Neural cell (in vitro differentiated cells): ENCODE measurements around the gene FAM174C. TPM values are rescaled to one million over a fixed set of nuclear protein-coding genes. Genes with fewer than 3 reads are reported as not detected.

Source experiments
- H2AFZ ChIP-seq: fragments of 200-600, 300-800 bp; sonication (generic), shearing (Covaris generic); 2 replicates; pipeline ENCODE4 v1.6.0; 2014; ENCODE audit warnings: low read depth, mild to moderate bottlenecking, antibody characterized with exemption, low read length, moderate library complexity
- H3F3A ChIP-seq: fragments of 200-600 bp; shearing (Covaris generic); 2 replicates; pipeline ENCODE4 v1.6.1; 2016; ENCODE audit warnings: mild to moderate bottlenecking, moderate library complexity, mixed read lengths, antibody characterized with exemption, low read length; ENCODE audit not compliant: insufficient read depth, poor library complexity, severe bottlenecking
- H3K27ac ChIP-seq: fragments of 200-600, 300-800 bp; sonication (generic), shearing (Covaris generic); 2 replicates; pipeline ENCODE4 v1.5.1; 2014; ENCODE audit warnings: mild to moderate bottlenecking, low read length, moderate library complexity
- H3K27me3 ChIP-seq: fragments of 300-800, 200-600 bp; sonication (generic), shearing (Covaris generic); 2 replicates; pipeline ENCODE4 v1.6.0; 2014; ENCODE audit warnings: mild to moderate bottlenecking, low read depth, low read length, moderate library complexity; ENCODE audit not compliant: insufficient read depth
- H3K36me3 ChIP-seq: fragments of 300-800, 200-600 bp; sonication (generic), shearing (Covaris generic); 2 replicates; pipeline ENCODE4 v1.5.1; 2014; ENCODE audit warnings: mild to moderate bottlenecking, antibody characterized with exemption, low read length, moderate library complexity; ENCODE audit not compliant: insufficient read depth
- H3K4me2 ChIP-seq: fragments of 300-800, 200-600 bp; sonication (generic), shearing (Covaris generic); 2 replicates; pipeline ENCODE4 v1.6.0; 2014; ENCODE audit warnings: mild to moderate bottlenecking, low read length
- H3K4me3 ChIP-seq: fragments of 300-800, 200-600 bp; sonication (generic), shearing (Covaris generic); 2 replicates; pipeline ENCODE4 v1.5.1; 2014; ENCODE audit warnings: mild to moderate bottlenecking, low read length, moderate library complexity
- H3K79me2 ChIP-seq: fragments of 200-600 bp; shearing (Covaris generic); replicated peaks from 2 replicates; pipeline ENCODE4 v1.6.0; 2014; ENCODE audit warnings: mild to moderate bottlenecking, low read length, moderate library complexity; ENCODE audit not compliant: insufficient read depth
- H3K9ac ChIP-seq: fragments of 300-800, 200-600 bp; sonication (generic), shearing (Covaris generic); 2 replicates; pipeline ENCODE4 v1.6.1; 2016; ENCODE audit warnings: mild to moderate bottlenecking, low read length, mixed read lengths
- H3K9me2 ChIP-seq: fragments of 200-600 bp; shearing (Covaris generic); 2 replicates; pipeline ENCODE4 v1.6.1; 2016; ENCODE audit warnings: mild to moderate bottlenecking, low read length, mixed read lengths; ENCODE audit not compliant: insufficient read depth
- H3K9me3 ChIP-seq: fragments of 200-600, 300-800 bp; sonication (generic), shearing (Covaris generic); 2 replicates; pipeline ENCODE4 v1.6.1; 2016; ENCODE audit warnings: mild to moderate bottlenecking, mixed run types, low read length, moderate library complexity, mixed read lengths
- H4K20me1 ChIP-seq: fragments of 200-600 bp; shearing (Covaris generic); 2 replicates; pipeline ENCODE4 v1.6.1; 2016; ENCODE audit warnings: mild to moderate bottlenecking, mixed run types; ENCODE audit not compliant: insufficient read depth
- CTCF ChIP-seq: fragments of 450-650 bp; IDR thresholded peaks from 2 replicates; pipeline ENCODE4 v1.5.1; 2014; ENCODE audit warnings: antibody characterized with exemption, mild to moderate bottlenecking, moderate library complexity; ENCODE audit not compliant: poor library complexity, severe bottlenecking
- EP300 ChIP-seq: fragments of 450-650 bp; conservative IDR thresholded peaks from 2 replicates; pipeline ENCODE4 v1.6.1; 2014; ENCODE audit warnings: antibody characterized with exemption, mild to moderate bottlenecking, moderate library complexity; ENCODE audit not compliant: poor library complexity, severe bottlenecking
- EZH2 ChIP-seq: fragments of 200-600, 300-800 bp; shearing (Covaris generic), sonication (generic); IDR thresholded peaks from 2 replicates; pipeline ENCODE4 v1.6.1; 2014; ENCODE audit warnings: antibody characterized with exemption, low read length, borderline replicate concordance, mild to moderate bottlenecking; ENCODE audit not compliant: insufficient read depth, poor library complexity, severe bottlenecking
- MXI1 ChIP-seq: fragments of 450-650 bp; conservative IDR thresholded peaks from 2 replicates; pipeline ENCODE4 v1.6.1; 2014; ENCODE audit warnings: antibody characterized with exemption, mild to moderate bottlenecking; ENCODE audit not compliant: poor library complexity, severe bottlenecking
- POLR2AphosphoS5 ChIP-seq: IDR thresholded peaks from 2 replicates; pipeline ENCODE4 v1.6.1; 2012
- RAD21 ChIP-seq: fragments of 450-650 bp; conservative IDR thresholded peaks from 2 replicates; pipeline ENCODE4 v1.6.1; 2014; ENCODE audit warnings: antibody characterized with exemption, mild to moderate bottlenecking, moderate library complexity
- REST ChIP-seq: IDR thresholded peaks from 2 replicates; pipeline ENCODE4 v1.6.1; 2012; ENCODE audit warnings: borderline replicate concordance
- SMC3 ChIP-seq: fragments of 450-650 bp; conservative IDR thresholded peaks from 2 replicates; pipeline ENCODE4 v1.6.1; 2014; ENCODE audit warnings: antibody characterized with exemption, mild to moderate bottlenecking, moderate library complexity; ENCODE audit not compliant: poor library complexity
- TAF1 ChIP-seq: IDR thresholded peaks from 2 replicates; pipeline ENCODE4 v1.6.1; 2012; ENCODE audit warnings: low read depth
- polyA plus RNA-seq: library from polyadenylated mRNA; depleted of rRNA; stranded (reverse); fragments of >200 nt; gene quantifications from 2 replicates; pipeline ENCODE4 v1.2.3, GENCODE V29; 2014

Gene FAM174C
- polyA plus RNA-seq, 1 donor from 2014 or later, result 28.4 TPM

GRCh38 chr19:1292419-1293151, 17.3 kb downstream of the FAM174C start:
- Histone ChIP-seq H3K9me3 (no peaks in the 10 kb centered on the region), H4K20me1 (no peaks in the 10 kb centered on the region), H3K27ac (no peak overlapping the region), H3K36me3 (no peaks in the 10 kb centered on the region), H3K9ac (no peak overlapping the region), H2AFZ (no peak overlapping the region), H3K9me2 (no peaks in the 10 kb centered on the region), H3K4me2 (no peak overlapping the region), H3F3A (no peaks in the 10 kb centered on the region), H3K79me2 (peaks cover 18% of the 10 kb centered on the region), H3K27me3 (no peaks in the 10 kb centered on the region), H3K4me3 (no peak overlapping the region)
- TF ChIP-seq REST, result no peak
- no peak for TF ChIP-seq POLR2AphosphoS5
- TF ChIP-seq RAD21, result no peak
- TF ChIP-seq EZH2, result no peak
- TF ChIP-seq SMC3, result no peak
- no peak for TF ChIP-seq TAF1
- no peak for TF ChIP-seq MXI1
- TF ChIP-seq CTCF, result no peak
- TF ChIP-seq EP300, result no peak

- TF ChIP-seq EP300, result no peak
- TF ChIP-seq EZH2, result no peak
- TF ChIP-seq TAF1, result no peak
- no peak for TF ChIP-seq MXI1
- no peak for TF ChIP-seq POLR2AphosphoS5
- TF ChIP-seq RAD21, result no peak
- no peak for TF ChIP-seq CTCF
- no peak for TF ChIP-seq REST
- TF ChIP-seq SMC3, result no peak
- Histone ChIP-seq H3K4me3 (no peak overlapping the region), H3K36me3 (no peaks in the 10 kb centered on the region), H3K9ac (no peak overlapping the region), H4K20me1 (no peaks in the 10 kb centered on the region), H3K27ac (no peak overlapping the region), H3F3A (no peaks in the 10 kb centered on the region), H3K9me3 (no peaks in the 10 kb centered on the region), H3K4me2 (no peak overlapping the region), H2AFZ (no peak overlapping the region), H3K79me2 (peaks cover 9% of the 10 kb centered on the region), H3K9me2 (no peaks in the 10 kb centered on the region), H3K27me3 (no peaks in the 10 kb centered on the region)
Measured at GRCh38 chr19:1293782-1294604, 18.7 kb downstream of the FAM174C start.
